HEK293T (cell line): ENCODE data around the gene QRFP.

ENCODE experiments used
- FOXK2 ChIP-seq: fragments of 450-650 bp; IDR thresholded peaks from 2 replicates; pipeline ENCODE4 v1.6.1; 2016; ENCODE audit warnings: mild to moderate bottlenecking
- SUZ12 ChIP-seq: fragments of 450-650 bp; IDR thresholded peaks from 2 replicates; pipeline ENCODE4 v1.6.1; 2016; ENCODE audit warnings: mild to moderate bottlenecking
- TARDBP ChIP-seq: fragments of 450-650 bp; IDR thresholded peaks from 2 replicates; pipeline ENCODE4 v1.6.1; 2016

- TF ChIP-seq FOXK2 (no peak), TARDBP (no peak), SUZ12 (no peak)
Measured at GRCh38 chr9:130888146-130888885, 8.3 kb downstream of the QRFP start.
